HepG2 (cell line): ENCODE data around the gene EIF3L. TPM values are rescaled to one million over a fixed set of nuclear protein-coding genes. Genes with fewer than 3 reads are reported as not detected.

ENCODE experiments used
- HNRNPK ChIP-seq: fragments of 200-400 bp; formaldehyde crosslinking; IDR thresholded peaks from 2 replicates; pipeline ENCODE4 v1.6.1; 2018; ENCODE audit warnings: low read length, low read depth, moderate library complexity, mild to moderate bottlenecking; ENCODE audit not compliant: poor library complexity, severe bottlenecking
- IKZF5 ChIP-seq: IDR thresholded peaks from 2 replicates; pipeline ENCODE4 v1.6.1; 2018; ENCODE audit warnings: missing genetic modification reagents, mild to moderate bottlenecking, missing compliant biosample characterization
- NFE2L2 ChIP-seq: fragments of 150-350 bp; IDR thresholded peaks from 2 replicates; pipeline ENCODE4 v1.6.1; 2014; ENCODE audit warnings: low read length
- PHF8 ChIP-seq: sonication (generic); formaldehyde crosslinking; IDR thresholded peaks from 2 replicates; pipeline ENCODE4 v1.5.0; 2020; ENCODE audit warnings: missing genetic modification reagents
- PREB ChIP-seq: sonication (generic); formaldehyde crosslinking; IDR thresholded peaks from 2 replicates; pipeline ENCODE4 v1.4.0; 2020; ENCODE audit warnings: missing genetic modification reagents
- RBFOX2 ChIP-seq: fragments of 200-400 bp; formaldehyde crosslinking; IDR thresholded peaks from 2 replicates; pipeline ENCODE4 v1.6.1; 2017; ENCODE audit warnings: low read depth, mild to moderate bottlenecking, low read length
- SRY ChIP-seq: sonication (generic); formaldehyde crosslinking; IDR thresholded peaks from 2 replicates; pipeline ENCODE4 v1.8.0; 2022; ENCODE audit warnings: mild to moderate bottlenecking, missing genetic modification reagents
- TERF1 ChIP-seq: sonication (generic); formaldehyde crosslinking; IDR thresholded peaks from 2 replicates; pipeline ENCODE4 v1.8.0; 2022; ENCODE audit warnings: mild to moderate bottlenecking, missing genetic modification reagents, moderate library complexity
- ZBTB7B ChIP-seq: sonication (generic); formaldehyde crosslinking; IDR thresholded peaks from 2 replicates; pipeline ENCODE4 v1.4.0; 2020; ENCODE audit warnings: missing genetic modification reagents
- ZNF574 ChIP-seq: sonication (generic); formaldehyde crosslinking; IDR thresholded peaks from 2 replicates; pipeline ENCODE4 v1.4.0; 2020; ENCODE audit warnings: missing genetic modification reagents
- ZNF839 ChIP-seq: sonication (generic); formaldehyde crosslinking; IDR thresholded peaks from 2 replicates; pipeline ENCODE4 v1.4.0; 2020; ENCODE audit warnings: missing genetic modification reagents, mild to moderate bottlenecking, borderline replicate concordance
- ZSCAN12 ChIP-seq: sonication (generic); formaldehyde crosslinking; IDR thresholded peaks from 2 replicates; pipeline ENCODE4 v1.9.0; 2021; ENCODE audit warnings: mild to moderate bottlenecking, missing genetic modification reagents
- ZSCAN25 ChIP-seq: sonication (generic); formaldehyde crosslinking; IDR thresholded peaks from 2 replicates; pipeline ENCODE4 v1.8.0; 2022; ENCODE audit warnings: mild to moderate bottlenecking, missing genetic modification reagents
- polyA plus RNA-seq, 8 experiments: library from polyadenylated mRNA; depleted of rRNA in 3 of 8; stranded (reverse) in 7 of 8; unstranded in 1 of 8; fragments of >200 nt; fragmentation: Illumina TruSeq in 4 of 8; extraction: Trizol in 4 of 8; gene quantifications; 2 replicates each; pipeline versions ENCODE4 v1.2.1 to v1.2.3, GENCODE V29; 2011 to 2016; ENCODE audit warnings: low read depth in 4 of 8, missing spikeins in 1 of 8, mixed read lengths in 1 of 8; ENCODE audit not compliant: insufficient read depth in 1 of 8
- total RNA-seq, 5 experiments: library from RNA; depleted of rRNA; stranded (reverse); fragments of >200 nt; fragmentation: Illumina TruSeq; extraction: Trizol; gene quantifications; 2 replicates each; pipeline ENCODE4 v1.2.3, GENCODE V29; 2016; ENCODE audit warnings: low read depth in 1 of 5
- TF ChIP-seq, protein P1 (sequence below): sonication (generic); formaldehyde crosslinking; IDR thresholded peaks from 2 replicates; pipeline ENCODE4 v1.4.0; 2020; ENCODE audit warnings: mild to moderate bottlenecking, missing genetic modification reagents
- TF ChIP-seq, protein P2 (sequence below): sonication (generic); formaldehyde crosslinking; IDR thresholded peaks from 2 replicates; pipeline ENCODE4 v1.5.0; 2020; ENCODE audit warnings: missing genetic modification reagents
- TF ChIP-seq, protein P3 (sequence below): sonication (generic); formaldehyde crosslinking; IDR thresholded peaks from 2 replicates; pipeline ENCODE4 v1.5.1; 2020; ENCODE audit warnings: mild to moderate bottlenecking, missing genetic modification reagents, moderate library complexity

The EIF3L gene
- total and polyA plus RNA-seq, 2 of the 13 experiments (the other 11 are each of a cell fraction or from before 2014, with no cell fraction given) = 514 to 793 TPM

DNA sequence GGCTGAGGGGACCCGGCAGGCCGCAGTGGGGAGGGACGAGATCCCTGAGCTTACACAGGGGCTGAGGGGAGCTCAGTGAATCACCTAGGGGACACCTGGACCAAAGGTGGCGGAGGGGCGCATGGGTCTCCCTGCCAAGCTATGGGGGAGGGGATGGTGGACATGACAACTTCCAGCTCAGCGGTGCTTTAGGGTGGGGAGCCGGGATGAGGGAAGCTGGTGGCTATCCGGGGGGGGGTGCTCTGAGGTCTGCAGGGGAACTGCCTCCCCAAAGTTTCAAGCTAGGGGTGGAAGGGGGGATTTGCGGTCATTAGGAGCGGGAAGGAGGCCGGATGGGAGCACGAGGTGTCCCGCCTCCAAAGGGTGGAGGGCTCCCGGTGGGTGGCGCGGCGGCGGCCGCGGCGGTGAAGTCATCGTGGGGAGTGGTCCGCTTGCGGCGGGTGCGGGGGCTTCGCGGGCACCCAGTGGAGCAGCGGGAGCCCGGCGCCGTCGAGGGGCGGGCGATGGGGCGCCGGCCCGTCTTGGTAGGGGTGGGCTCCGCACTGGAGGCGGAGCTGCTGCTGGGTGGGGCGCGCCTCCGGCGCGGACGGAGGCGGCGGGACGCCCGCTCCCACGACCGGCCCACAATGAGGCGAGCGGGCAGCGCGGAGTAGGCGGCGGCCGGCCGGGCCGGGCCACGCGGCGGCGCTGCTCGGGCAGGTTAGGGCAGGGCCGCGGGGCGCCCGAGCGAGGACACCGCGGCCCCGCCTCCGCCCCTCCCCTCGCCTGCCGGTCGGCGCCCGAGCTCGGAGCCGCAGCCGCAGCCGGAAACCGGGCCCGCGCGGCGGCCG, 56.5 kb downstream of the EIF3L start, which contains the start of gene MICALL1 (continued):
- TF ChIP-seq, protein P1, sequence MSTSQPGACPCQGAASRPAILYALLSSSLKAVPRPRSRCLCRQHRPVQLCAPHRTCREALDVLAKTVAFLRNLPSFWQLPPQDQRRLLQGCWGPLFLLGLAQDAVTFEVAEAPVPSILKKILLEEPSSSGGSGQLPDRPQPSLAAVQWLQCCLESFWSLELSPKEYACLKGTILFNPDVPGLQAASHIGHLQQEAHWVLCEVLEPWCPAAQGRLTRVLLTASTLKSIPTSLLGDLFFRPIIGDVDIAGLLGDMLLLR (CRISPR knock-in tag) = no peak
- TF ChIP-seq ZSCAN25 = no peak
- TF ChIP-seq PHF8 (CRISPR knock-in tag) = peak; percentile 8; the same call in 1 of the 2 replicates
- TF ChIP-seq TERF1 (CRISPR knock-in tag) = no peak
- TF ChIP-seq, protein P2, sequence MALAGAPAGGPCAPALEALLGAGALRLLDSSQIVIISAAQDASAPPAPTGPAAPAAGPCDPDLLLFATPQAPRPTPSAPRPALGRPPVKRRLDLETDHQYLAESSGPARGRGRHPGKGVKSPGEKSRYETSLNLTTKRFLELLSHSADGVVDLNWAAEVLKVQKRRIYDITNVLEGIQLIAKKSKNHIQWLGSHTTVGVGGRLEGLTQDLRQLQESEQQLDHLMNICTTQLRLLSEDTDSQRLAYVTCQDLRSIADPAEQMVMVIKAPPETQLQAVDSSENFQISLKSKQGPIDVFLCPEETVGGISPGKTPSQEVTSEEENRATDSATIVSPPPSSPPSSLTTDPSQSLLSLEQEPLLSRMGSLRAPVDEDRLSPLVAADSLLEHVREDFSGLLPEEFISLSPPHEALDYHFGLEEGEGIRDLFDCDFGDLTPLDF (CRISPR knock-in tag) = no peak
- peak; percentile 57 for TF ChIP-seq RBFOX2
- peak; percentile 20 for TF ChIP-seq HNRNPK
- TF ChIP-seq ZNF574 (CRISPR knock-in tag) = peak; percentile 62
- TF ChIP-seq SRY (CRISPR knock-in tag) = no peak
- no peak for TF ChIP-seq ZSCAN12
- TF ChIP-seq NFE2L2 = no peak
- TF ChIP-seq ZBTB7B = no peak
- TF ChIP-seq IKZF5 (CRISPR knock-in tag) = no peak
- no peak for TF ChIP-seq ZNF839 (CRISPR knock-in tag)
- TF ChIP-seq, protein P3, sequence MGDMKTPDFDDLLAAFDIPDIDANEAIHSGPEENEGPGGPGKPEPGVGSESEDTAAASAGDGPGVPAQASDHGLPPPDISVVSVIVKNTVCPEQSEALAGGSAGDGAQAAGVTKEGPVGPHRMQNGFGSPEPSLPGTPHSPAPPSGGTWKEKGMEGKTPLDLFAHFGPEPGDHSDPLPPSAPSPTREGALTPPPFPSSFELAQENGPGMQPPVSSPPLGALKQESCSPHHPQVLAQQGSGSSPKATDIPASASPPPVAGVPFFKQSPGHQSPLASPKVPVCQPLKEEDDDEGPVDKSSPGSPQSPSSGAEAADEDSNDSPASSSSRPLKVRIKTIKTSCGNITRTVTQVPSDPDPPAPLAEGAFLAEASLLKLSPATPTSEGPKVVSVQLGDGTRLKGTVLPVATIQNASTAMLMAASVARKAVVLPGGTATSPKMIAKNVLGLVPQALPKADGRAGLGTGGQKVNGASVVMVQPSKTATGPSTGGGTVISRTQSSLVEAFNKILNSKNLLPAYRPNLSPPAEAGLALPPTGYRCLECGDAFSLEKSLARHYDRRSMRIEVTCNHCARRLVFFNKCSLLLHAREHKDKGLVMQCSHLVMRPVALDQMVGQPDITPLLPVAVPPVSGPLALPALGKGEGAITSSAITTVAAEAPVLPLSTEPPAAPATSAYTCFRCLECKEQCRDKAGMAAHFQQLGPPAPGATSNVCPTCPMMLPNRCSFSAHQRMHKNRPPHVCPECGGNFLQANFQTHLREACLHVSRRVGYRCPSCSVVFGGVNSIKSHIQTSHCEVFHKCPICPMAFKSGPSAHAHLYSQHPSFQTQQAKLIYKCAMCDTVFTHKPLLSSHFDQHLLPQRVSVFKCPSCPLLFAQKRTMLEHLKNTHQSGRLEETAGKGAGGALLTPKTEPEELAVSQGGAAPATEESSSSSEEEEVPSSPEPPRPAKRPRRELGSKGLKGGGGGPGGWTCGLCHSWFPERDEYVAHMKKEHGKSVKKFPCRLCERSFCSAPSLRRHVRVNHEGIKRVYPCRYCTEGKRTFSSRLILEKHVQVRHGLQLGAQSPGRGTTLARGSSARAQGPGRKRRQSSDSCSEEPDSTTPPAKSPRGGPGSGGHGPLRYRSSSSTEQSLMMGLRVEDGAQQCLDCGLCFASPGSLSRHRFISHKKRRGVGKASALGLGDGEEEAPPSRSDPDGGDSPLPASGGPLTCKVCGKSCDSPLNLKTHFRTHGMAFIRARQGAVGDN (CRISPR knock-in tag) = peak; percentile 52
- no peak for TF ChIP-seq PREB (CRISPR knock-in tag)
